CD4-positive, alpha-beta memory T cell (primary cell): ENCODE data around the gene HS1BP3. TPM values are rescaled to one million over a fixed set of nuclear protein-coding genes. Genes with fewer than 3 reads are reported as not detected.

Experiments
- CTCF ChIA-PET: fragments of 350-600 bp; sonication (Branson Sonifier 250); formaldehyde crosslinking; loops from one replicate; lab custom pipeline; 2021; ENCODE audit warnings: inconsistent platforms; ENCODE audit not compliant: partially characterized antibody; lab: Charles Lee
- POLR2A ChIA-PET: fragments of 350-600 bp; sonication (Branson Sonifier 250); formaldehyde crosslinking; loops from one replicate; lab custom pipeline; 2021; ENCODE audit not compliant: partially characterized antibody; lab: Charles Lee
- DNase-seq, 5 donors: peaks; one replicate each; pipeline versions ENCODE4 v3.0.0 to v3.0.0-alpha.2; 2020 to 2022; ENCODE audit warnings: mixed read lengths in 1 of 5
- H3K27ac ChIP-seq: one replicate; pipeline ENCODE4 v1.7.0; 2013; ENCODE audit warnings: low read depth, low read length
- H3K27me3 ChIP-seq: 2 replicates; pipeline ENCODE4 v1.7.0; 2013; ENCODE audit warnings: mild to moderate bottlenecking, low read length, moderate library complexity; ENCODE audit not compliant: insufficient read depth
- H3K36me3 ChIP-seq: 2 replicates; pipeline ENCODE4 v1.7.0; 2013; ENCODE audit warnings: mild to moderate bottlenecking, low read length, moderate library complexity; ENCODE audit not compliant: insufficient read depth
- H3K4me1 ChIP-seq: 2 replicates; pipeline ENCODE4 v1.7.0; 2013; ENCODE audit warnings: mild to moderate bottlenecking, low read length, moderate library complexity; ENCODE audit not compliant: insufficient read depth
- H3K4me3 ChIP-seq, 2 donors: one replicate each; pipeline ENCODE4 v1.7.0; 2013; ENCODE audit warnings: low read length in 2 of 2, mild to moderate bottlenecking in 1 of 2
- H3K9me3 ChIP-seq, 2 donors: one replicate each; pipeline ENCODE4 v1.7.0; 2013; ENCODE audit warnings: low read length in 2 of 2, control low read depth in 1 of 2; ENCODE audit not compliant: control insufficient read depth in 1 of 2
- H3K27ac Mint-ChIP-seq, 7 donors: one replicate each; pipeline ENCODE4 v1.8.0; 2020 to 2021; ENCODE audit warnings: mixed read lengths in 7 of 7, mild to moderate bottlenecking in 6 of 7, inconsistent platforms in 3 of 7, moderate library complexity in 3 of 7
- H3K27me3 Mint-ChIP-seq, 2 donors: one replicate each; pipeline ENCODE4 v1.8.0; 2020 to 2021; ENCODE audit warnings: mixed read lengths in 2 of 2
- H3K36me3 Mint-ChIP-seq, 2 donors: one replicate each; pipeline ENCODE4 v1.8.0; 2020 to 2021; ENCODE audit warnings: mixed read lengths in 2 of 2, inconsistent platforms in 1 of 2, mild to moderate bottlenecking in 1 of 2
- H3K4me1 Mint-ChIP-seq, 4 donors: one replicate each; pipeline ENCODE4 v1.8.0; 2020 to 2021; ENCODE audit warnings: mixed read lengths in 4 of 4, mild to moderate bottlenecking in 1 of 4
- H3K4me3 Mint-ChIP-seq, 8 donors: one replicate each; pipeline ENCODE4 v1.8.0; 2020 to 2021; ENCODE audit warnings: mixed read lengths in 8 of 8, mild to moderate bottlenecking in 7 of 8, moderate library complexity in 6 of 8, inconsistent platforms in 3 of 8
- H3K9me3 Mint-ChIP-seq, 8 donors: one replicate each; pipeline ENCODE4 v1.8.0; 2020 to 2021; ENCODE audit warnings: mixed read lengths in 8 of 8, mild to moderate bottlenecking in 5 of 8, inconsistent platforms in 3 of 8, moderate library complexity in 1 of 8
- intact Hi-C: fragments of 100-400 bp; cut with micrococcal nuclease; formaldehyde crosslinking; loops from one replicate; pipeline ENCODE4 v1.15.1; 2023
- polyA plus RNA-seq, 2 donors: library from polyadenylated mRNA; unstranded; fragments of 300-500 nt; fragmentation: Illumina TruSeq; gene quantifications; one replicate each; pipeline ENCODE4 v1.2.3, GENCODE V29; 2021
- total RNA-seq, 2 experiments: library from RNA; stranded (reverse); gene quantifications; one replicate each; pipeline ENCODE4 v1.2.3, GENCODE V29; 2021

Gene HS1BP3
- total and polyA plus RNA-seq, 4 experiments from 2014 or later = 16.7 to 20.1 (median 18.8) TPM

GRCh38 chr2:20621366-20622295 lies 29.3 kb downstream of the HS1BP3 start:
- no peaks in the 10 kb centered on the region for H3K27me3 Mint-ChIP-seq
- no peaks in the 10 kb centered on the region for H3K9me3 ChIP-seq
- no peaks in the 10 kb centered on the region for H3K27me3 ChIP-seq
- H3K4me1 Mint-ChIP-seq = no peaks in the 10 kb centered on the region
- DNase-seq = no peak
- H3K36me3 Mint-ChIP-seq = peaks cover 41 to 51% of the 10 kb centered on the region in 2 donors
- no peak overlapping the region for H3K4me3 ChIP-seq
- no peak overlapping the region for H3K27ac ChIP-seq
- ChIA-PET POLR2A (interaction anchor here (0.8 kb wide), 1 partner anchor 30 kb away, joined by 3 read pairs; the partner anchor contains the start of gene HS1BP3), CTCF (no interaction called here)
- peaks cover 36% of the 10 kb centered on the region for H3K36me3 ChIP-seq
- H3K4me3 Mint-ChIP-seq = no peak overlapping the region
- H3K4me1 ChIP-seq = no peaks in the 10 kb centered on the region
- no peak overlapping the region for H3K27ac Mint-ChIP-seq
- H3K9me3 Mint-ChIP-seq = no peaks in the 10 kb centered on the region
- intact Hi-C loops = no loop called here

- Mint-ChIP-seq H3K36me3 (peaks cover 37 to 49% of the 10 kb centered on the region in 2 donors), H3K4me3 (no peak overlapping the region), H3K9me3 (no peaks in the 10 kb centered on the region), H3K27ac (peak overlapping the region in 2 of 7 donors; percentile 22 to 68), H3K27me3 (no peaks in the 10 kb centered on the region), H3K4me1 (no peaks in the 10 kb centered on the region)
- ChIA-PET CTCF (no interaction called here), POLR2A (interaction anchor here (0.8 kb wide), 1 partner anchor 30 kb away, joined by 3 read pairs; the partner anchor contains the start of gene HS1BP3)
- Histone ChIP-seq H3K36me3 (peaks cover 36% of the 10 kb centered on the region), H3K27me3 (no peaks in the 10 kb centered on the region), H3K9me3 (no peaks in the 10 kb centered on the region), H3K4me1 (no peaks in the 10 kb centered on the region), H3K27ac (no peak overlapping the region), H3K4me3 (no peak overlapping the region)
- intact Hi-C loops = no loop called here
- no peak for DNase-seq
These were observed 30.1 kb downstream of the HS1BP3 start for GRCh38 chr2:20620696-20621365.

GRCh38 chr2:20620271-20620681 lies 30.6 kb downstream of the HS1BP3 start:
- Mint-ChIP-seq H3K27me3 (no peaks in the 10 kb centered on the region), H3K4me3 (no peak overlapping the region), H3K9me3 (no peaks in the 10 kb centered on the region), H3K27ac (no peak overlapping the region), H3K36me3 (peaks cover 37 to 45% of the 10 kb centered on the region in 2 donors), H3K4me1 (no peaks in the 10 kb centered on the region)
- no peaks in the 10 kb centered on the region for H3K4me1 ChIP-seq
- no peak overlapping the region for H3K27ac ChIP-seq
- no peaks in the 10 kb centered on the region for H3K27me3 ChIP-seq
- intact Hi-C loops = no loop called here
- no peak for DNase-seq
- ChIA-PET CTCF (no interaction called here), POLR2A (no interaction called here)
- peaks cover 36% of the 10 kb centered on the region for H3K36me3 ChIP-seq
- no peaks in the 10 kb centered on the region for H3K9me3 ChIP-seq
- H3K4me3 ChIP-seq = no peak overlapping the region

GRCh38 chr2:20619624-20620024 lies 31.3 kb downstream of the HS1BP3 start:
- no peaks in the 10 kb centered on the region for H3K4me1 Mint-ChIP-seq
- CTCF ChIA-PET = no interaction called here

GRCh38 chr2:20618886-20619521 lies 31.9 kb downstream of the HS1BP3 start:
- Histone ChIP-seq H3K27me3 (no peaks in the 10 kb centered on the region), H3K4me1 (no peaks in the 10 kb centered on the region), H3K27ac (no peak overlapping the region), H3K9me3 (no peaks in the 10 kb centered on the region), H3K4me3 (no peak overlapping the region), H3K36me3 (peaks cover 27% of the 10 kb centered on the region)
- Mint-ChIP-seq H3K27ac (no peak overlapping the region), H3K4me3 (no peak overlapping the region), H3K9me3 (no peaks in the 10 kb centered on the region), H3K4me1 (no peaks in the 10 kb centered on the region), H3K27me3 (no peaks in the 10 kb centered on the region), H3K36me3 (peaks cover 37 to 44% of the 10 kb centered on the region in 2 donors)
- DNase-seq = no peak
- intact Hi-C loops = no loop called here
- ChIA-PET POLR2A (no interaction called here), CTCF (interaction anchor here (2.1 kb wide), 1 partner anchor 23 kb away, joined by 8 read pairs; no protein-coding TSS in a partner anchor)

More at GRCh38 chr2:20619624-20620024, 31.3 kb downstream of the HS1BP3 start:
- H3K27ac ChIP-seq = no peak overlapping the region
- POLR2A ChIA-PET = no interaction called here
- Mint-ChIP-seq H3K9me3 (no peaks in the 10 kb centered on the region), H3K27me3 (no peaks in the 10 kb centered on the region), H3K4me3 (no peak overlapping the region), H3K36me3 (peaks cover 37 to 44% of the 10 kb centered on the region in 2 donors), H3K27ac (peak overlapping the region in 1 of 7 donors; percentile 66)
- no peak overlapping the region for H3K4me3 ChIP-seq
- no peak for DNase-seq
- H3K36me3 ChIP-seq = peaks cover 33% of the 10 kb centered on the region
- H3K4me1 ChIP-seq = no peaks in the 10 kb centered on the region
- H3K9me3 ChIP-seq = no peaks in the 10 kb centered on the region
- intact Hi-C loops = no loop called here
- no peaks in the 10 kb centered on the region for H3K27me3 ChIP-seq

GRCh38 chr2:20618468-20618885 lies 32.4 kb downstream of the HS1BP3 start:
- H3K27me3 Mint-ChIP-seq = no peaks in the 10 kb centered on the region
- Histone ChIP-seq H3K36me3 (peaks cover 24% of the 10 kb centered on the region), H3K4me3 (no peak overlapping the region), H3K4me1 (no peaks in the 10 kb centered on the region), H3K27me3 (no peaks in the 10 kb centered on the region), H3K9me3 (no peaks in the 10 kb centered on the region), H3K27ac (no peak overlapping the region)
- H3K36me3 Mint-ChIP-seq = peaks cover 41 to 46% of the 10 kb centered on the region in 2 donors
- DNase-seq = no peak
- intact Hi-C loops = no loop called here
- H3K27ac Mint-ChIP-seq = no peak overlapping the region
- CTCF ChIA-PET = interaction anchor here (1.5 to 2.1 kb wide), 2 partner anchors 24 to 207 kb away, joined by 3 to 8 read pairs; no protein-coding TSS in a partner anchor
- H3K4me1 Mint-ChIP-seq = no peaks in the 10 kb centered on the region
- POLR2A ChIA-PET = no interaction called here
- H3K4me3 Mint-ChIP-seq = no peak overlapping the region
- no peaks in the 10 kb centered on the region for H3K9me3 Mint-ChIP-seq
